ENCODE measurements around the gene NRXN3.

DNA sequence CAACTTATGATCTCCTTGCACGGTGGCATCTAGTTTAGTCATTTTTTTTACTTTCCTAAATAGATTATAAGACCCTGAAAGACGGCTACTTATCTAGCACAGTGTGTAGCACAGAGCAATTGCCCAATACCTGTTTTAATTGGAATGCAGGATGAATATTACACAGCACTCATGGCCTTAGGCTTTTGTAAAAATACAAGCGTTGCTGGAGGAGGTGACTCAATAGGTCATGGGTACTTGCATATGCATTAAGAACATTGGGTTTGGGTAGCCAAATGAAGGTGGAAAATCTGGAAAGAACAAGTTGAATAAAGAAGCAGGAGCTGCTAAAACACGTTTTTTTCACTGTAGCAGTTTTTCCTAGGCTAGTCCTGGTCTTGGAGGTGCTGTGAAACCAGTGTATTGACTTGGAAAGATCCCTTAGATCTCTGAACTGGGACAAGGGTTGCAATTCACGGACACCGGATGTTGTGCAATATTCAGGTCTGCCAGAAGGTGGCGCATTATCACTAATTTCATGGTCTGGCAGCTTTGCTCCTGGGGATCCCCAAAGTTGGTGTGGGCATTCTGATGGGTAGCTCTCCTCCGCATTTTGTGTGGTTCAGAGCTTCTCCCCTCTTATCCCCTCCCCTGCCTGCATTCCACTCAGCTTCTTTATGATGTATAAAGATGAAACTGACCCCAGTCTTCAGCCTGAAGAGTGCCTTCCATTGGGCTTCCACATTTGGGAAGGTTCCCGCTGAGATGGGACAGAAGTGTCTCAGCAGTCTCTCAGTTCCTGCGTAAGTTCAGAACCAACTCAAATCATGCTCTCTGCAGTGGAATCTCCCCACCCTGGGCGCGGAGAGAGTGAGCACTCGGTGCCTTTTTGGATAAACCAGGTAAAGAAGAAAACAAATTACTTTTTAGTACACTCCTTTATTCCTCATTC lies 278.3 kb downstream of the NRXN3 start:
- TF ChIP-seq, protein P1, sequence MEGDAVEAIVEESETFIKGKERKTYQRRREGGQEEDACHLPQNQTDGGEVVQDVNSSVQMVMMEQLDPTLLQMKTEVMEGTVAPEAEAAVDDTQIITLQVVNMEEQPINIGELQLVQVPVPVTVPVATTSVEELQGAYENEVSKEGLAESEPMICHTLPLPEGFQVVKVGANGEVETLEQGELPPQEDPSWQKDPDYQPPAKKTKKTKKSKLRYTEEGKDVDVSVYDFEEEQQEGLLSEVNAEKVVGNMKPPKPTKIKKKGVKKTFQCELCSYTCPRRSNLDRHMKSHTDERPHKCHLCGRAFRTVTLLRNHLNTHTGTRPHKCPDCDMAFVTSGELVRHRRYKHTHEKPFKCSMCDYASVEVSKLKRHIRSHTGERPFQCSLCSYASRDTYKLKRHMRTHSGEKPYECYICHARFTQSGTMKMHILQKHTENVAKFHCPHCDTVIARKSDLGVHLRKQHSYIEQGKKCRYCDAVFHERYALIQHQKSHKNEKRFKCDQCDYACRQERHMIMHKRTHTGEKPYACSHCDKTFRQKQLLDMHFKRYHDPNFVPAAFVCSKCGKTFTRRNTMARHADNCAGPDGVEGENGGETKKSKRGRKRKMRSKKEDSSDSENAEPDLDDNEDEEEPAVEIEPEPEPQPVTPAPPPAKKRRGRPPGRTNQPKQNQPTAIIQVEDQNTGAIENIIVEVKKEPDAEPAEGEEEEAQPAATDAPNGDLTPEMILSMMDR (IDR thresholded peaks at IDR 0.05): peak; percentile 81
- no peak for TF ChIP-seq EZH2 (IDR thresholded peaks at IDR 0.05)
